HepG2 (cell line): ENCODE measurements around the gene DLG2. TPM values are rescaled to one million over a fixed set of nuclear protein-coding genes. Genes with fewer than 3 reads are reported as not detected.

Experiments used
- ATAC-seq: fragments of 200-7000 bp; cut with Tn5 transposase; 3 replicates; pipeline ENCODE4 v1.9.1; 2020; ENCODE audit warnings: mild to moderate bottlenecking, moderate library complexity
- BruUV-seq: library from RNA; stranded (reverse); fragments of 400-500 nt; replicated peaks from 2 replicates; lab custom pipeline; 2021; lab: Mats Ljungman, UMichigan
- CTCF ChIA-PET: fragments of 300-600 bp; formaldehyde crosslinking; extraction: SDS; loops from one replicate; lab custom pipeline; 2021; ENCODE audit warnings: low total read pairs, inconsistent platforms, low intra/inter-chr PET ratio; lab: Yijun Ruan, JAX
- POLR2A ChIA-PET: fragments of 350-600 bp; sonication (Branson Sonifier 250); formaldehyde crosslinking; loops from one replicate; lab custom pipeline; 2020; ENCODE audit warnings: antibody characterized with exemption, inconsistent platforms; lab: Yijun Ruan, JAX
- DNase-seq: peaks from one replicate; pipeline ENCODE4 v3.0.0-alpha.2; 2015; ENCODE audit warnings: low spot score
- FAIRE-seq: peaks from 3 replicates; lab custom pipeline; 2011; peaks lifted over from hg19 to GRCh38; lab: Jason Lieb, UNC
- H2AFZ ChIP-seq: one replicate; pipeline ENCODE4 v1.6.1; 2011; ENCODE audit warnings: low read length, inconsistent platforms
- H3K27ac ChIP-seq: fragments of 300-600 bp; 3 replicates; pipeline ENCODE4 v1.8.0; 2011; ENCODE audit warnings: mixed run types, mild to moderate bottlenecking, mixed read lengths, low read length, inconsistent platforms; ENCODE audit not compliant: insufficient read depth; ENCODE audit errors: extremely low read length
- H3K27me3 ChIP-seq, 2 experiments: fragments of 200-600 bp in 1 of 2; 2 replicates in 1 of 2; 3 replicates in 1 of 2; pipeline versions ENCODE4 v1.6.0 to v1.8.0; 2011; ENCODE audit warnings: low read length in 2 of 2, mild to moderate bottlenecking in 2 of 2, moderate library complexity in 2 of 2, inconsistent platforms in 1 of 2; ENCODE audit not compliant: insufficient read depth in 2 of 2, control insufficient read depth in 1 of 2
- H3K36me3 ChIP-seq, 2 experiments: fragments of 200-600 bp in 1 of 2; replicated peaks in 1 of 2; 2 replicates in 1 of 2; 3 replicates in 1 of 2; pipeline versions ENCODE4 v1.5.1 to v1.8.0; 2011; ENCODE audit warnings: low read length in 2 of 2, inconsistent platforms in 1 of 2; ENCODE audit not compliant: insufficient read depth in 2 of 2, control insufficient read depth in 1 of 2
- H3K4me1 ChIP-seq: 2 replicates; pipeline ENCODE4 v1.5.1; 2012; ENCODE audit warnings: low read length, inconsistent platforms; ENCODE audit not compliant: insufficient read depth
- H3K4me2 ChIP-seq: 2 replicates; pipeline ENCODE4 v1.6.0; 2011; ENCODE audit warnings: low read depth, low read length, inconsistent platforms
- H3K4me3 ChIP-seq, 3 experiments: fragments of 200-600 bp in 1 of 3; sonication (generic), shearing (Covaris generic) in 1 of 3; replicated peaks in 1 of 3; 2 replicates each; pipeline ENCODE4 v1.5.1; 2011 to 2016; ENCODE audit warnings: low read length in 3 of 3, inconsistent platforms in 2 of 3, low read depth in 2 of 3, mild to moderate bottlenecking in 2 of 3, control low read depth in 1 of 3, mixed read lengths in 1 of 3; ENCODE audit not compliant: insufficient read depth in 1 of 3
- H3K79me2 ChIP-seq: one replicate; pipeline ENCODE4 v1.6.1; 2011; ENCODE audit warnings: low read length, inconsistent platforms; ENCODE audit not compliant: insufficient read depth
- H3K9ac ChIP-seq: 2 replicates; pipeline ENCODE4 v1.6.0; 2011; ENCODE audit warnings: mild to moderate bottlenecking, low read depth, low read length, inconsistent platforms; ENCODE audit not compliant: insufficient read depth
- H3K9me3 ChIP-seq: 2 replicates; pipeline ENCODE4 v1.5.1; 2012; ENCODE audit warnings: mild to moderate bottlenecking, low read length
- H4K20me1 ChIP-seq: 2 replicates; pipeline ENCODE4 v1.6.0; 2011; ENCODE audit warnings: inconsistent platforms, mild to moderate bottlenecking, low read length, moderate library complexity; ENCODE audit not compliant: insufficient read depth
- ATRX ChIP-seq: sonication (generic); formaldehyde crosslinking; IDR thresholded peaks from 2 replicates; pipeline ENCODE4 v1.4.0; 2020; ENCODE audit warnings: missing genetic modification reagents, borderline replicate concordance
- MAFF ChIP-seq: IDR thresholded peaks from 2 replicates; pipeline ENCODE4 v1.6.1; 2011; ENCODE audit warnings: low read depth, low read length, improper control_type of control experiment
- MAFK ChIP-seq, 2 experiments: IDR thresholded peaks in 1 of 2; conservative IDR thresholded peaks in 1 of 2; 2 replicates each; pipeline ENCODE4 v1.6.1; 2011; ENCODE audit warnings: improper control_type of control experiment in 2 of 2, low read length in 2 of 2
- MTF2 ChIP-seq: sonication (generic); formaldehyde crosslinking; IDR thresholded peaks from 2 replicates; pipeline ENCODE4 v1.5.0; 2020; ENCODE audit warnings: missing genetic modification reagents, borderline replicate concordance
- NFE2L2 ChIP-seq: fragments of 150-350 bp; IDR thresholded peaks from 2 replicates; pipeline ENCODE4 v1.6.1; 2014; ENCODE audit warnings: low read length
- ZNF224 ChIP-seq: sonication (generic); formaldehyde crosslinking; IDR thresholded peaks from 2 replicates; pipeline ENCODE4 v1.5.0; 2020; ENCODE audit warnings: mild to moderate bottlenecking, missing genetic modification reagents
- ZNF256 ChIP-seq: sonication (generic); formaldehyde crosslinking; conservative IDR thresholded peaks from 2 replicates; pipeline ENCODE4 v1.4.0; 2020; ENCODE audit warnings: missing genetic modification reagents
- WGBS: methylation state at CpG from one replicate; pipeline ENCODE4 v1.1.6; 2017; ENCODE audit warnings: low lambda C conversion rate; 5-methylcytosine and 5-hydroxymethylcytosine counted together
- in situ Hi-C: cut with HindIII; loops from 2 replicates; pipeline ENCODE4 v1.10.0; 2017; ENCODE audit warnings: low pct_unique_long_range_greater_than_20kb; ENCODE audit not compliant: extremely low pct_ligation_motif_present
- intact Hi-C: fragments of 100-400 bp; cut with micrococcal nuclease; formaldehyde crosslinking; loops from one replicate; pipeline ENCODE4 v1.10.0; 2022; ENCODE audit not compliant: unreplicated experiment
- polyA plus RNA-seq, 8 experiments: library from polyadenylated mRNA; depleted of rRNA in 3 of 8; stranded (reverse) in 7 of 8; unstranded in 1 of 8; fragments of >200 nt; fragmentation: Illumina TruSeq in 4 of 8; extraction: Trizol in 4 of 8; gene quantifications; 2 replicates each; pipeline versions ENCODE4 v1.2.1 to v1.2.3, GENCODE V29; 2011 to 2016; ENCODE audit warnings: low read depth in 4 of 8, missing spikeins in 1 of 8, mixed read lengths in 1 of 8; ENCODE audit not compliant: insufficient read depth in 1 of 8
- total RNA-seq, 5 experiments: library from RNA; depleted of rRNA; stranded (reverse); fragments of >200 nt; fragmentation: Illumina TruSeq; extraction: Trizol; gene quantifications; 2 replicates each; pipeline ENCODE4 v1.2.3, GENCODE V29; 2016; ENCODE audit warnings: low read depth in 1 of 5
- TF ChIP-seq, protein P1 (sequence below): sonication (generic); formaldehyde crosslinking; IDR thresholded peaks from 2 replicates; pipeline ENCODE4 v1.5.0; 2020; ENCODE audit warnings: mild to moderate bottlenecking, missing genetic modification reagents, borderline replicate concordance
- TF ChIP-seq, protein P2 (sequence below): sonication (generic); formaldehyde crosslinking; IDR thresholded peaks from 2 replicates; pipeline ENCODE4 v1.4.0; 2020; ENCODE audit warnings: missing genetic modification reagents; ENCODE audit errors: not compliant biosample characterization
- TF ChIP-seq, protein P3 (sequence below): sonication (generic); formaldehyde crosslinking; conservative IDR thresholded peaks from 2 replicates; pipeline ENCODE4 v1.4.0; 2020; ENCODE audit warnings: mild to moderate bottlenecking, missing genetic modification reagents, moderate library complexity

DLG2 gene
- total and polyA plus RNA-seq, 2 of the 13 experiments (the other 11 are each of a cell fraction or from before 2014, with no cell fraction given): 0.46 to 1.0 TPM

DNA sequence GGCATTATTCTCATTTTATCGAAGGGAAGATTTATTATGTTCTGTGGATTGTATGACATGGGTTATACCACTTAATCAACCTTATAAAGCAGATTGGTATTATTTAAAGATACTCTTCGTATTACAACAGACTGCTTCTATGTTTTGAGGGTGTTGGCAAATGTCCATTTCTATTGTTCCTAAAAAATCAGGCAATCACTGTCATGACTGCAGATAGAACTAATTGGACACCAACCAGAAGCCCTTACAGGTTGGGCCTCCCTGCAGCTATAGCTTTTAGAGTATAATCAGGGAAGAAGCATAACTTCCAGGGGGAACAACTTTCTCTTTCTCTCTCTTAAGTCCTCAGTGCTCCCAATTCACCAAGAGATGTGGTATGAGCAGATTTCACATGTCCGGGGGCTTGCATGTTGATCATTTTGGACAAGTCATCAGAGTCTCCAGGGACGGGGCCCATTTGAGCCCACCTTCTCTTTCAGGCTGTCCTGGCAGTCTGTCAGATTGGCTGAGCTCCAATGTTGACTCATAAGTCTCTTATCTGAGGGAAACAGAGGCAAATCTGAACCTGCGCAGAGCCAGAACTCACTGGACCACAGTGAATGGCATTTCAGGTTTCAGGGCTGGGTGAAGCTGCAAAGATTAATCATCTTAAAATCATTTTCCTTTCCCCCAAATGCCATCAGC is 2077.0 kb downstream of the DLG2 start (continued):
- TF ChIP-seq, protein P1, sequence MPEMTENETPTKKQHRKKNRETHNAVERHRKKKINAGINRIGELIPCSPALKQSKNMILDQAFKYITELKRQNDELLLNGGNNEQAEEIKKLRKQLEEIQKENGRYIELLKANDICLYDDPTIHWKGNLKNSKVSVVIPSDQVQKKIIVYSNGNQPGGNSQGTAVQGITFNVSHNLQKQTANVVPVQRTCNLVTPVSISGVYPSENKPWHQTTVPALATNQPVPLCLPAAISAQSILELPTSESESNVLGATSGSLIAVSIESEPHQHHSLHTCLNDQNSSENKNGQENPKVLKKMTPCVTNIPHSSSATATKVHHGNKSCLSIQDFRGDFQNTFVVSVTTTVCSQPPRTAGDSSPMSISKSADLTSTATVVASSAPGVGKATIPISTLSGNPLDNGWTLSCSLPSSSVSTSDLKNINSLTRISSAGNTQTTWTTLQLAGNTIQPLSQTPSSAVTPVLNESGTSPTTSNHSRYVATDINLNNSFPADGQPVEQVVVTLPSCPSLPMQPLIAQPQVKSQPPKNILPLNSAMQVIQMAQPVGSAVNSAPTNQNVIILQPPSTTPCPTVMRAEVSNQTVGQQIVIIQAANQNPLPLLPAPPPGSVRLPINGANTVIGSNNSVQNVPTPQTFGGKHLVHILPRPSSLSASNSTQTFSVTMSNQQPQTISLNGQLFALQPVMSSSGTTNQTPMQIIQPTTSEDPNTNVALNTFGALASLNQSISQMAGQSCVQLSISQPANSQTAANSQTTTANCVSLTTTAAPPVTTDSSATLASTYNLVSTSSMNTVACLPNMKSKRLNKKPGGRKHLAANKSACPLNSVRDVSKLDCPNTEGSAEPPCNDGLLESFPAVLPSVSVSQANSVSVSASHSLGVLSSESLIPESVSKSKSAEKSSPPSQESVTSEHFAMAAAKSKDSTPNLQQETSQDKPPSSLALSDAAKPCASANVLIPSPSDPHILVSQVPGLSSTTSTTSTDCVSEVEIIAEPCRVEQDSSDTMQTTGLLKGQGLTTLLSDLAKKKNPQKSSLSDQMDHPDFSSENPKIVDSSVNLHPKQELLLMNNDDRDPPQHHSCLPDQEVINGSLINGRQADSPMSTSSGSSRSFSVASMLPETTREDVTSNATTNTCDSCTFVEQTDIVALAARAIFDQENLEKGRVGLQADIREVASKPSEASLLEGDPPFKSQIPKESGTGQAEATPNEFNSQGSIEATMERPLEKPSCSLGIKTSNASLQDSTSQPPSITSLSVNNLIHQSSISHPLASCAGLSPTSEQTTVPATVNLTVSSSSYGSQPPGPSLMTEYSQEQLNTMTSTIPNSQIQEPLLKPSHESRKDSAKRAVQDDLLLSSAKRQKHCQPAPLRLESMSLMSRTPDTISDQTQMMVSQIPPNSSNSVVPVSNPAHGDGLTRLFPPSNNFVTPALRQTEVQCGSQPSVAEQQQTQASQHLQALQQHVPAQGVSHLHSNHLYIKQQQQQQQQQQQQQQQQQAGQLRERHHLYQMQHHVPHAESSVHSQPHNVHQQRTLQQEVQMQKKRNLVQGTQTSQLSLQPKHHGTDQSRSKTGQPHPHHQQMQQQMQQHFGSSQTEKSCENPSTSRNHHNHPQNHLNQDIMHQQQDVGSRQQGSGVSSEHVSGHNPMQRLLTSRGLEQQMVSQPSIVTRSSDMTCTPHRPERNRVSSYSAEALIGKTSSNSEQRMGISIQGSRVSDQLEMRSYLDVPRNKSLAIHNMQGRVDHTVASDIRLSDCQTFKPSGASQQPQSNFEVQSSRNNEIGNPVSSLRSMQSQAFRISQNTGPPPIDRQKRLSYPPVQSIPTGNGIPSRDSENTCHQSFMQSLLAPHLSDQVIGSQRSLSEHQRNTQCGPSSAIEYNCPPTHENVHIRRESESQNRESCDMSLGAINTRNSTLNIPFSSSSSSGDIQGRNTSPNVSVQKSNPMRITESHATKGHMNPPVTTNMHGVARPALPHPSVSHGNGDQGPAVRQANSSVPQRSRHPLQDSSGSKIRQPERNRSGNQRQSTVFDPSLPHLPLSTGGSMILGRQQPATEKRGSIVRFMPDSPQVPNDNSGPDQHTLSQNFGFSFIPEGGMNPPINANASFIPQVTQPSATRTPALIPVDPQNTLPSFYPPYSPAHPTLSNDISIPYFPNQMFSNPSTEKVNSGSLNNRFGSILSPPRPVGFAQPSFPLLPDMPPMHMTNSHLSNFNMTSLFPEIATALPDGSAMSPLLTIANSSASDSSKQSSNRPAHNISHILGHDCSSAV: no peak
- no peak for TF ChIP-seq ZNF256 (CRISPR knock-in tag)

DNA sequence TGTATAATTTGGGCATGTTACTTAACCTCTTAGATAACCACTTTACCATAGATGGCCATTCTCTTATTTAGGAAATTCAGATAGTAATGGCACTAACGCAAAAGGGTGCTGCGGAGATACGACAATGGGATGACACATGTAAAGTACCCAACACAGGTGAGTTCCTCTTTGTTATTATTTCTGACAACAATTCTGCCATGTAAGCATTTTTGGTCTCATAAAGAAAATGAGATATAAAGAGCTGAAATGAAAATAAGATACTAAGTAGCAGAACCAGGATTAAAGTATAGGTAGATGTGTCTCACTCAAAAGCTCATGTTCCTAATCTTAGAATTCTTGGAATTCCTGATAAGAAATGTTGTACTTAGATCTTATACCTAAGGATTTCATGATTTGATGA is 2080.8 kb downstream of the DLG2 start:
- BruUV-seq: no TSS peak
- in situ Hi-C loops: no loop called here
- POLR2A ChIA-PET: no interaction called here
- no peak for DNase-seq
- TF ChIP-seq NFE2L2 (no peak), MAFK (conservative IDR thresholded peaks at IDR 0.05 in 1 of 2, IDR thresholded peaks at IDR 0.05 in 1 of 2; ENCODE audit: low read length in 2 of 2) (peak; percentile 92 to 97), MTF2 (CRISPR knock-in tag) (no peak), ATRX (CRISPR knock-in tag) (no peak), MAFF (peak; percentile 94), ZNF224 (CRISPR knock-in tag) (no peak)
- TF ChIP-seq, protein P2, sequence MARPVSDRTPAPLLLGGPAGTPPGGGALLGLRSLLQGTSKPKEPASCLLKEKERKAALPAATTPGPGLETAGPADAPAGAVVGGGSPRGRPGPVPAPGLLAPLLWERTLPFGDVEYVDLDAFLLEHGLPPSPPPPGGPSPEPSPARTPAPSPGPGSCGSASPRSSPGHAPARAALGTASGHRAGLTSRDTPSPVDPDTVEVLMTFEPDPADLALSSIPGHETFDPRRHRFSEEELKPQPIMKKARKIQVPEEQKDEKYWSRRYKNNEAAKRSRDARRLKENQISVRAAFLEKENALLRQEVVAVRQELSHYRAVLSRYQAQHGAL (CRISPR knock-in tag): no peak
- TF ChIP-seq, protein P3, sequence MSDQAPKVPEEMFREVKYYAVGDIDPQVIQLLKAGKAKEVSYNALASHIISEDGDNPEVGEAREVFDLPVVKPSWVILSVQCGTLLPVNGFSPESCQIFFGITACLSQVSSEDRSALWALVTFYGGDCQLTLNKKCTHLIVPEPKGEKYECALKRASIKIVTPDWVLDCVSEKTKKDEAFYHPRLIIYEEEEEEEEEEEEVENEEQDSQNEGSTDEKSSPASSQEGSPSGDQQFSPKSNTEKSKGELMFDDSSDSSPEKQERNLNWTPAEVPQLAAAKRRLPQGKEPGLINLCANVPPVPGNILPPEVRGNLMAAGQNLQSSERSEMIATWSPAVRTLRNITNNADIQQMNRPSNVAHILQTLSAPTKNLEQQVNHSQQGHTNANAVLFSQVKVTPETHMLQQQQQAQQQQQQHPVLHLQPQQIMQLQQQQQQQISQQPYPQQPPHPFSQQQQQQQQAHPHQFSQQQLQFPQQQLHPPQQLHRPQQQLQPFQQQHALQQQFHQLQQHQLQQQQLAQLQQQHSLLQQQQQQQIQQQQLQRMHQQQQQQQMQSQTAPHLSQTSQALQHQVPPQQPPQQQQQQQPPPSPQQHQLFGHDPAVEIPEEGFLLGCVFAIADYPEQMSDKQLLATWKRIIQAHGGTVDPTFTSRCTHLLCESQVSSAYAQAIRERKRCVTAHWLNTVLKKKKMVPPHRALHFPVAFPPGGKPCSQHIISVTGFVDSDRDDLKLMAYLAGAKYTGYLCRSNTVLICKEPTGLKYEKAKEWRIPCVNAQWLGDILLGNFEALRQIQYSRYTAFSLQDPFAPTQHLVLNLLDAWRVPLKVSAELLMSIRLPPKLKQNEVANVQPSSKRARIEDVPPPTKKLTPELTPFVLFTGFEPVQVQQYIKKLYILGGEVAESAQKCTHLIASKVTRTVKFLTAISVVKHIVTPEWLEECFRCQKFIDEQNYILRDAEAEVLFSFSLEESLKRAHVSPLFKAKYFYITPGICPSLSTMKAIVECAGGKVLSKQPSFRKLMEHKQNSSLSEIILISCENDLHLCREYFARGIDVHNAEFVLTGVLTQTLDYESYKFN (CRISPR knock-in tag): no peak
- TF ChIP-seq, all 625 proteins: peak for 2
- no peak overlapping the region for H3K9ac ChIP-seq
- ATAC-seq (no peak), FAIRE-seq (no peak)
- 55% methylated on average over 3 of the region's 3 CpGs for WGBS
- CTCF ChIA-PET: no interaction called here
- H3K9me3 ChIP-seq: no peaks in the 10 kb centered on the region
- intact Hi-C loops: no loop called here
- H2AFZ ChIP-seq: no peak overlapping the region
- H3K4me2 ChIP-seq: no peak overlapping the region
- H3K4me3 ChIP-seq: no peak overlapping the region
- no peaks in the 10 kb centered on the region for H3K4me1 ChIP-seq
- no peaks in the 10 kb centered on the region for H3K36me3 ChIP-seq
- no peaks in the 10 kb centered on the region for H3K27me3 ChIP-seq
- H3K27ac ChIP-seq: no peak overlapping the region
- no peaks in the 10 kb centered on the region for H3K79me2 ChIP-seq
- no peaks in the 10 kb centered on the region for H4K20me1 ChIP-seq
